Measurements from ENCODE around the gene TMEM151A.
A peak's percentile ranks its signal among the peaks of the same experiment; 100 is the strongest.

The TMEM151A gene

GRCh38 chr11:66280428-66280827 lies 11.3 kb upstream of the TMEM151A start:
- Histone ChIP-seq H3K4me1 (ENCODE audit: control insufficient read depth, insufficient read depth, low read length) (peaks cover 2% of the 10 kb centered on the region), H3K27ac (ENCODE audit: low read depth, low read length) (no peak overlapping the region), H3K9ac (ENCODE audit: low read length) (no peak overlapping the region), H3K36me3 (ENCODE audit: control insufficient read depth, insufficient read depth, low read length) (peaks cover under 1% of the 10 kb centered on the region), H3K27me3 (ENCODE audit: control insufficient read depth, insufficient read depth, low read length) (no peaks in the 10 kb centered on the region), H3K4me3 (ENCODE audit: low read length) (no peak overlapping the region)

DNA sequence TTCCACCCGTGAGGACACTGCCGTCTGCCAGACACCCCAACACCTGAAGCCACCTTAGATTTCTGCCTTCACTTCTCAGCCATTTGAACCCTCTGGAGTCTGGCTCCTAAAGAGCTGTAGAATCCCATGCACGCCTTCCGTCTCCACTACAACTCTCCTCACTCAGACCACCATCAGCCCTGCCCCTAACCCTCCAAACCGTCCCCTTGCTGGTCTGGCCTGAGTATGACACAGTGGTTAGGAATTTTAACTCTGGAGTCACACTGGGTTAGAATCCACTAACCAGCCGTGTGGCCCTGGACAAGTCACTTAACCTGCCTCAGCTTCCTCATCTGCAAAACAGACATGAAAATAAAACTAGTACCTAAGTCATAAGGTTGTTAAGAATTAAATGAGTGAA lies 10.7 kb upstream of the TMEM151A start:
- Histone ChIP-seq H3K4me1 (ENCODE audit: control insufficient read depth, insufficient read depth, low read length) (peaks cover 2% of the 10 kb centered on the region), H3K36me3 (ENCODE audit: control insufficient read depth, insufficient read depth, low read length) (no peaks in the 10 kb centered on the region), H3K9ac (ENCODE audit: low read length) (no peak overlapping the region), H3K27ac (ENCODE audit: low read depth, low read length) (no peak overlapping the region), H3K27me3 (ENCODE audit: control insufficient read depth, insufficient read depth, low read length) (no peaks in the 10 kb centered on the region), H3K4me3 (ENCODE audit: low read length) (no peak overlapping the region)

- Histone ChIP-seq H3K9ac (ENCODE audit: low read length) (no peak overlapping the region), H3K27ac (ENCODE audit: low read depth, low read length) (no peak overlapping the region), H3K27me3 (ENCODE audit: control insufficient read depth, insufficient read depth, low read length) (no peaks in the 10 kb centered on the region), H3K36me3 (ENCODE audit: control insufficient read depth, insufficient read depth, low read length) (no peaks in the 10 kb centered on the region), H3K4me3 (ENCODE audit: low read length) (no peak overlapping the region), H3K4me1 (ENCODE audit: control insufficient read depth, insufficient read depth, low read length) (peaks cover 2% of the 10 kb centered on the region)
Measured at GRCh38 chr11:66281776-66282467, 9.8 kb upstream of the TMEM151A start.

- no peak overlapping the region for H3K27ac ChIP-seq (ENCODE audit: low read depth, low read length)
- H3K27me3 ChIP-seq (ENCODE audit: control insufficient read depth, insufficient read depth, low read length) = no peaks in the 10 kb centered on the region
- no peaks in the 10 kb centered on the region for H3K36me3 ChIP-seq (ENCODE audit: control insufficient read depth, insufficient read depth, low read length)
- H3K4me1 ChIP-seq (ENCODE audit: control insufficient read depth, insufficient read depth, low read length) = peaks cover 2% of the 10 kb centered on the region
- no peak overlapping the region for H3K4me3 ChIP-seq (ENCODE audit: low read length)
- no peak overlapping the region for H3K9ac ChIP-seq (ENCODE audit: low read length)
Measured at GRCh38 chr11:66282468-66283455, 8.9 kb upstream of the TMEM151A start.

GRCh38 chr11:66283461-66284105 lies 8.1 kb upstream of the TMEM151A start:
- H3K27me3 ChIP-seq (ENCODE audit: control insufficient read depth, insufficient read depth, low read length) = no peaks in the 10 kb centered on the region
- no peak overlapping the region for H3K27ac ChIP-seq (ENCODE audit: low read depth, low read length)
- H3K4me3 ChIP-seq (ENCODE audit: low read length) = no peak overlapping the region
- H3K36me3 ChIP-seq (ENCODE audit: control insufficient read depth, insufficient read depth, low read length) = no peaks in the 10 kb centered on the region
- H3K9ac ChIP-seq (ENCODE audit: low read length) = no peak overlapping the region
- peaks cover 2% of the 10 kb centered on the region for H3K4me1 ChIP-seq (ENCODE audit: control insufficient read depth, insufficient read depth, low read length)

GRCh38 chr11:66284526-66285078 lies 7.1 kb upstream of the TMEM151A start:
- Histone ChIP-seq H3K27ac (ENCODE audit: low read depth, low read length) (no peak overlapping the region), H3K4me1 (ENCODE audit: control insufficient read depth, insufficient read depth, low read length) (peaks cover 2% of the 10 kb centered on the region), H3K36me3 (ENCODE audit: control insufficient read depth, insufficient read depth, low read length) (no peaks in the 10 kb centered on the region), H3K4me3 (ENCODE audit: low read length) (no peak overlapping the region), H3K9ac (ENCODE audit: low read length) (no peak overlapping the region), H3K27me3 (ENCODE audit: control insufficient read depth, insufficient read depth, low read length) (no peaks in the 10 kb centered on the region)

DNA sequence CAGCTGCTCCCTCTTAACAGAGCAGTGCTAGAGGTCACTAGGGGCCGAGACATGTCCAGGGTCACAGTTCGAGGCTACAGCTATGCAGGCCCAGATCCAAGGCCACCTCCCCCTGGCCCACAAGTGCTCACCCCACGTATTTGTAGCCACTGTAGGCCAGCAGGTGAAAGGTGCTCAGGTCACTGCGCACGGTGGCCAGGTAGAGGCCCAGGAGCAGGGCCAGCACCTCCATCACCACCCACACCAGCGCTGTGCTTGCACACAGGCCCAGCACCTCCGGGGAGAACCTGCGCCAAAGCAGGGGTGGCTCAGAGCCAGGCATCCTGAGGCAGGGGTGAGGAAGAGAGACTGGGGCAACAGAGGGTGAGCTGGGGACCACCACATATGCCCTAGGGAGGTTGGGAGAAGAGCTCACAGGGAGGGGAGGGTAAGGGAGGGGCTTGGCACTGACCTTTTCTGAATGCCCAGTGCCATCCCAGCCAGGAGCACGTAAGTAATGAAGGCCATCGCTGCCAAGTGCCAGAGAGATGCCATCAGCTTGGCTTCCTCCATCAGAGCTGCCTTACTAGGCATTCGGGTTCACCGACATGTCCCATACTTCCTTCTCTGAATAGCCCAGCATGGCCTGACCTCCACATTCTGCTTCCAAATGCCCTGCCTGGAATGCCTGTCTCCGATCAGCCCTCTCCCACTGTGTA lies 6.3 kb upstream of the TMEM151A start:
- Histone ChIP-seq H3K27me3 (ENCODE audit: control insufficient read depth, insufficient read depth, low read length) (no peaks in the 10 kb centered on the region), H3K4me3 (ENCODE audit: low read length) (no peak overlapping the region), H3K4me1 (ENCODE audit: control insufficient read depth, insufficient read depth, low read length) (peaks cover 2% of the 10 kb centered on the region), H3K9ac (ENCODE audit: low read length) (no peak overlapping the region), H3K27ac (ENCODE audit: low read depth, low read length) (no peak overlapping the region), H3K36me3 (ENCODE audit: control insufficient read depth, insufficient read depth, low read length) (no peaks in the 10 kb centered on the region)

DNA sequence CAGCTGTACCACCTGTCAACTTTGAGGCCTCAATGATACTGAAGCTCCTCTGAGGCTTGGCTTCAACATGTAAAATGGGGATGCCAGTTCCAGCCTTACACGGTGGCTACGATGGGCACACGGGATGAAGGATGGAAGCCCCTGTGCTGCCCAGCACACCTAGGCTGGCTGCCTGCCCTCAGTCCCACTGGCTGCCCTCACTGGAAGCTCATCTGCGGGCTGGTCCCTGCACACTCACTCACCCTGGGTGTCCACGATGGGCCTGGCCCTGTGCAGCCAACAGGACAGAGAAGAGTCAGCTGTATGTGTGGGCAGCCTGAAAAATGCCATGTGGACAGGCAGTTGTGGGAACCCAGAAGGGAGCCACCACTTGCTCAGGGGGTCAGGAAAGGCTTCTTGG lies 5.0 kb upstream of the TMEM151A start:
- no peak overlapping the region for H3K4me3 ChIP-seq (ENCODE audit: low read length)
- H3K27ac ChIP-seq (ENCODE audit: low read depth, low read length) = no peak overlapping the region
- H3K27me3 ChIP-seq (ENCODE audit: control insufficient read depth, insufficient read depth, low read length) = peaks cover 4% of the 10 kb centered on the region
- H3K9ac ChIP-seq (ENCODE audit: low read length) = no peak overlapping the region
- peaks cover 2% of the 10 kb centered on the region for H3K4me1 ChIP-seq (ENCODE audit: control insufficient read depth, insufficient read depth, low read length)
- H3K36me3 ChIP-seq (ENCODE audit: control insufficient read depth, insufficient read depth, low read length) = no peaks in the 10 kb centered on the region

GRCh38 chr11:66287211-66287888 lies 4.3 kb upstream of the TMEM151A start:
- Histone ChIP-seq H3K4me1 (ENCODE audit: control insufficient read depth, insufficient read depth, low read length) (peaks cover 2% of the 10 kb centered on the region), H3K36me3 (ENCODE audit: control insufficient read depth, insufficient read depth, low read length) (no peaks in the 10 kb centered on the region), H3K9ac (ENCODE audit: low read length) (no peak overlapping the region), H3K4me3 (ENCODE audit: low read length) (no peak overlapping the region), H3K27ac (ENCODE audit: low read depth, low read length) (no peak overlapping the region), H3K27me3 (ENCODE audit: control insufficient read depth, insufficient read depth, low read length) (peaks cover 5% of the 10 kb centered on the region)

DNA sequence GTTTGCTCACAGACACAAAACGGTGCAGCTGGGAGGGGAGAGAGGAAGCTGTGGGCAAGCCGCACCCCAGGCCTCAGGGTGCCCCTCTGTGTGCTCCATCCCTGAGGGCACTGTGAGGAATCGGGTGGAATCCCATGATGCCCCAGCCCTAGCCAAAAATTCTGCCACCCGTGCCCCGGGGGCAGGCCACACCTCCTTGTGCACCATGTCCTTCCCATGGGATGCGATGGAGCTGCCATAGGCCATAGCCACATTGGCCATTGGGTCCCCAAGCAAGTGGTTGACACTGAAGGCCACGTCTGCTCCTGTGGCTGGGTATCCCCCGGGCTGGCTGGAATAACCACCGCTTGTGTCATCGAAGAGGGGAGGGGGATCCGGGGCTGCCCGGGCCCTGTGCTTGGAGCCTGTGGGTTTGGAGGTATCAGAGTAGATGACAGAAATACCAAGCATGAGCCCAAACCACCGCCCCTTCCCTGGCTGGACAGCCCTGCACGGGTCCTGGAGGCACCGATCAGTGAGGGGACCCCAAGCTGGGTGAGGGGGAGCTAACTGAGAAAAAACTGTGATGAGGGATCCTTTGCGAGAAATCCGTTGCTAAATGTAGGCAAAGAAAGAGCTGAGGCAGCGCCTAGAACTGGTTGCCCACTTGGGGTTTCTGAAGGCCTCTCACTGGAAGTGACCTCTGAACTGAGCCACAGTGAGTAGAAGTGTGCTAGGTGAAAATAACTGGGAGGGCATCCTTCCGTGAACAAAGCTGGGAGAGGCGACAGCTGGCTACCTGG lies 3.6 kb upstream of the TMEM151A start:
- Histone ChIP-seq H3K36me3 (ENCODE audit: control insufficient read depth, insufficient read depth, low read length) (no peaks in the 10 kb centered on the region), H3K27ac (ENCODE audit: low read depth, low read length) (peak overlapping the region; percentile 94), H3K9ac (ENCODE audit: low read length) (peak overlapping the region; percentile 16), H3K27me3 (ENCODE audit: control insufficient read depth, insufficient read depth, low read length) (peaks cover 12% of the 10 kb centered on the region), H3K4me3 (ENCODE audit: low read length) (peak overlapping the region; percentile 63), H3K4me1 (ENCODE audit: control insufficient read depth, insufficient read depth, low read length) (no peaks in the 10 kb centered on the region)

Data from rectal smooth muscle tissue (tissue), 1 donor.